Neural cell (in vitro differentiated cells): ENCODE results near the gene GRIA1.

Source experiments
- EZH2 ChIP-seq: fragments of 200-600, 300-800 bp; shearing (Covaris generic), sonication (generic); IDR thresholded peaks from 2 replicates; pipeline ENCODE4 v1.6.1; 2014; ENCODE audit warnings: antibody characterized with exemption, low read length, borderline replicate concordance, mild to moderate bottlenecking; ENCODE audit not compliant: insufficient read depth, poor library complexity, severe bottlenecking
- POLR2AphosphoS5 ChIP-seq: IDR thresholded peaks from 2 replicates; pipeline ENCODE4 v1.6.1; 2012
- TF ChIP-seq, protein P1 (sequence below): fragments of 450-650 bp; IDR thresholded peaks from 2 replicates; pipeline ENCODE4 v1.5.1; 2014; ENCODE audit warnings: antibody characterized with exemption, mild to moderate bottlenecking, moderate library complexity; ENCODE audit not compliant: poor library complexity, severe bottlenecking

DNA sequence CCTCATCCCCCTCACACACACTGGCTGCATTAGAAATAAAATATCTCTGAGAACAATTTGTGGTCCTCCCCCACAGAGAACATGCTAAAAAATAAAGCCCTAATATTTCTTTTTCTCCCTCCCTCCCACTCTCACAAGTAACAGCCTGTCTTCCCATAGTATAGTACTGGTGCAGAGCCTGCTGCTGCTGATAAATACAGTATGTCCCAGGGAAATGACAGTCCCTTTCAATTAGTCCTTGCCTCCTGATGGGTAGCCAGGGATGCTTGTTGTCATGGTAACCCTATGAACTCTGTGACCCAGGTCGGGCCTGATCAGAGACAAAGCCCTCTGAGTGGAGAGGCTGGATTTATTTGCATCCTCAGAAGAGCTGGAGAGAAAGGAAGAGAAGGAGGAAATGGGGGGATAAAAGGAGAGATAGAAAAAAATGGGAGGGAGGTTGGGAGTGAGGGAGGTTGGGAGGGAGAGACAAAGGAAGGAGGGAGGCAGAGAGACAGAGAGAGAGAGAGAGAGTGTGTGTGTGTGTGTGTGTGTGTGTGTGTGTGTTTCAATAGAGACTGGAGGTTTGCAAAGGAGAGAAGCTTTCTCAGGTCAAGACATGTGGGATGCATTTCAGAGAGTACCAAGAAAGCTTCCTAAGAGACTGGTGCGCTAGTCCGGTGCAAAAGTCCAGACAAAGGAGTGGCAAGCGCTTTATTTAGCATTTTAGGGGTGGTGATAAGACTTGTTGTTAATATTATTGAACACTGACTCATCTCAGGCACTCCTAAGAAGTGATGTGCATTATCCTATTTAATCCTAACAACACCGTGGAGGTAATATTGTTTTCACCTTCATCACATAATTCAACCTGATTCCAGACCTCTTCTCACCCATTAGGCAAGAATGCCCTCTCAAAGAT is 287.5 kb downstream of the GRIA1 start:
- TF ChIP-seq EZH2 (no peak), POLR2AphosphoS5 (peak; percentile 67)
- TF ChIP-seq, protein P1, sequence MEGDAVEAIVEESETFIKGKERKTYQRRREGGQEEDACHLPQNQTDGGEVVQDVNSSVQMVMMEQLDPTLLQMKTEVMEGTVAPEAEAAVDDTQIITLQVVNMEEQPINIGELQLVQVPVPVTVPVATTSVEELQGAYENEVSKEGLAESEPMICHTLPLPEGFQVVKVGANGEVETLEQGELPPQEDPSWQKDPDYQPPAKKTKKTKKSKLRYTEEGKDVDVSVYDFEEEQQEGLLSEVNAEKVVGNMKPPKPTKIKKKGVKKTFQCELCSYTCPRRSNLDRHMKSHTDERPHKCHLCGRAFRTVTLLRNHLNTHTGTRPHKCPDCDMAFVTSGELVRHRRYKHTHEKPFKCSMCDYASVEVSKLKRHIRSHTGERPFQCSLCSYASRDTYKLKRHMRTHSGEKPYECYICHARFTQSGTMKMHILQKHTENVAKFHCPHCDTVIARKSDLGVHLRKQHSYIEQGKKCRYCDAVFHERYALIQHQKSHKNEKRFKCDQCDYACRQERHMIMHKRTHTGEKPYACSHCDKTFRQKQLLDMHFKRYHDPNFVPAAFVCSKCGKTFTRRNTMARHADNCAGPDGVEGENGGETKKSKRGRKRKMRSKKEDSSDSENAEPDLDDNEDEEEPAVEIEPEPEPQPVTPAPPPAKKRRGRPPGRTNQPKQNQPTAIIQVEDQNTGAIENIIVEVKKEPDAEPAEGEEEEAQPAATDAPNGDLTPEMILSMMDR, result no peak
